ENCODE measurements around the gene CFL1. TPM values are rescaled to one million over a fixed set of nuclear protein-coding genes. Genes with fewer than 3 reads are reported as not detected.
A peak's percentile ranks its signal among the peaks of the same experiment; 100 is the strongest.

The CFL1 gene
- total and polyA plus RNA-seq, 4 donors: 387 to 1,282 (median 730) TPM

GRCh38 chr11:65886826-65887722, 29.1 kb upstream of the CFL1 start:
- no peaks in the 10 kb centered on the region for H3K9me3 ChIP-seq (ENCODE audit: control insufficient read depth in 4 of 4, insufficient read depth in 3 of 4, low read length in 3 of 4)
- ATAC-seq (ENCODE audit: insufficient read depth, low FRiP score) (no peak), DNase-seq (no peak)
- peak overlapping the region in 1 of 2 donors; percentile 95 for H3K27ac ChIP-seq (ENCODE audit: low read depth in 1 of 2, low read length in 1 of 2)
- no peak overlapping the region for H3K4me3 ChIP-seq
- H3K27me3 ChIP-seq (ENCODE audit: control insufficient read depth in 3 of 3, insufficient read depth in 3 of 3, low read length in 2 of 3): no peaks in the 10 kb centered on the region
- peaks cover 5 to 44% (median 12%) of the 10 kb centered on the region in 5 donors for H3K4me1 ChIP-seq (ENCODE audit: control insufficient read depth in 5 of 5, insufficient read depth in 5 of 5, low read length in 5 of 5)
- TF ChIP-seq, protein P1, sequence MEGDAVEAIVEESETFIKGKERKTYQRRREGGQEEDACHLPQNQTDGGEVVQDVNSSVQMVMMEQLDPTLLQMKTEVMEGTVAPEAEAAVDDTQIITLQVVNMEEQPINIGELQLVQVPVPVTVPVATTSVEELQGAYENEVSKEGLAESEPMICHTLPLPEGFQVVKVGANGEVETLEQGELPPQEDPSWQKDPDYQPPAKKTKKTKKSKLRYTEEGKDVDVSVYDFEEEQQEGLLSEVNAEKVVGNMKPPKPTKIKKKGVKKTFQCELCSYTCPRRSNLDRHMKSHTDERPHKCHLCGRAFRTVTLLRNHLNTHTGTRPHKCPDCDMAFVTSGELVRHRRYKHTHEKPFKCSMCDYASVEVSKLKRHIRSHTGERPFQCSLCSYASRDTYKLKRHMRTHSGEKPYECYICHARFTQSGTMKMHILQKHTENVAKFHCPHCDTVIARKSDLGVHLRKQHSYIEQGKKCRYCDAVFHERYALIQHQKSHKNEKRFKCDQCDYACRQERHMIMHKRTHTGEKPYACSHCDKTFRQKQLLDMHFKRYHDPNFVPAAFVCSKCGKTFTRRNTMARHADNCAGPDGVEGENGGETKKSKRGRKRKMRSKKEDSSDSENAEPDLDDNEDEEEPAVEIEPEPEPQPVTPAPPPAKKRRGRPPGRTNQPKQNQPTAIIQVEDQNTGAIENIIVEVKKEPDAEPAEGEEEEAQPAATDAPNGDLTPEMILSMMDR (IDR thresholded peaks at IDR 0.05; ENCODE audit: control extremely low read depth, extremely low read depth): no peak
- WGBS, 2 donors: 87 to 91% methylated on average over 14 of the region's 14 CpGs
- H3K9ac ChIP-seq (ENCODE audit: insufficient read depth in 1 of 2, low read length in 2 of 2): peak overlapping the region; percentile 39 to 67
- peaks cover 7 to 29% (median 24%) of the 10 kb centered on the region in 4 donors for H3K36me3 ChIP-seq (ENCODE audit: control insufficient read depth in 4 of 4, insufficient read depth in 4 of 4, low read length in 4 of 4)

DNA sequence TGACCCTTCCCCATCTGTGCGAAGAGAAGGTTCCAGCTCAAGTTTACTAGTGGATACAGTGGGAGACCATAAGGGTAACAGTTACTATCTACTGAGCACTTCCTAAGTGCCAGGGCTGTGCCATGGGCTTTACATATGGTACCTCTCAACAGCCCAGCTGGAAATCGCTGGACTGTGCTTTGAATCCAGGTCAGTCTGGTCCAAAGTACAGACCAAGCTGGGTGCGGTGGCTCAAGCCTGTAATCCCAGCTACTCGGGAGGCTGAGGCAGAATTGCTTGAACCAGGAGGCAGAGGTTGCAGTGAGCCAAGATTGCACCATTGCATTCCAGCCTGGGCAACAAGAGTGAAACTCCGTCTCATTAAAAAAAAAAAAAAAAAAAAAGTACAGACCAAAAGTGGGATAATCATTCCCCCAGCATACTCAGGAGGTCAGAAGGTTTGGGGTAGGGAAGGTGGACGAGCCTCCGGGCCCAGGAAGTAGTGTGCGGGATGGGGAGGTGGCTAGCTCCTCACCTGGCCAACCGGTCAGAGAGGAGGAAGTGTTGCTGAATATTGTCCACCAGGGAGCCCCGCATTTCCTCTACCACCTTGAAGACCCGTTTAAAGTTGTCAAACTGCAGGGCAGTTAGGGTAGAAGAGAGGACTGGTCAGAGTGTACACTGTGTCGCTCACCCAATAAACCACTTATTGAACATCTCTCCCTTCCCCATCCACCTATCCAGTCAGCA, 28.0 kb upstream of the CFL1 start:
- H3K4me3 ChIP-seq: no peak overlapping the region
- H3K9me3 ChIP-seq (ENCODE audit: control insufficient read depth in 4 of 4, insufficient read depth in 3 of 4, low read length in 3 of 4): no peaks in the 10 kb centered on the region
- WGBS, 2 donors: 87 to 88% methylated on average over 12 of the region's 12 CpGs
- peaks cover 7 to 30% (median 24%) of the 10 kb centered on the region in 4 donors for H3K36me3 ChIP-seq (ENCODE audit: control insufficient read depth in 4 of 4, insufficient read depth in 4 of 4, low read length in 4 of 4)
- H3K4me1 ChIP-seq (ENCODE audit: control insufficient read depth in 5 of 5, insufficient read depth in 5 of 5, low read length in 5 of 5): peaks cover 5 to 33% (median 12%) of the 10 kb centered on the region in 5 donors
- no peak overlapping the region for H3K27ac ChIP-seq (ENCODE audit: low read depth in 1 of 2, low read length in 1 of 2)
- ATAC-seq (ENCODE audit: insufficient read depth, low FRiP score): no peak
- H3K27me3 ChIP-seq (ENCODE audit: control insufficient read depth in 3 of 3, insufficient read depth in 3 of 3, low read length in 2 of 3): no peaks in the 10 kb centered on the region
- TF ChIP-seq, protein P1 (IDR thresholded peaks at IDR 0.05; ENCODE audit: control extremely low read depth, extremely low read depth): no peak
- DNase-seq: no peak
- no peak overlapping the region for H3K9ac ChIP-seq (ENCODE audit: insufficient read depth in 1 of 2, low read length in 2 of 2)

DNA sequence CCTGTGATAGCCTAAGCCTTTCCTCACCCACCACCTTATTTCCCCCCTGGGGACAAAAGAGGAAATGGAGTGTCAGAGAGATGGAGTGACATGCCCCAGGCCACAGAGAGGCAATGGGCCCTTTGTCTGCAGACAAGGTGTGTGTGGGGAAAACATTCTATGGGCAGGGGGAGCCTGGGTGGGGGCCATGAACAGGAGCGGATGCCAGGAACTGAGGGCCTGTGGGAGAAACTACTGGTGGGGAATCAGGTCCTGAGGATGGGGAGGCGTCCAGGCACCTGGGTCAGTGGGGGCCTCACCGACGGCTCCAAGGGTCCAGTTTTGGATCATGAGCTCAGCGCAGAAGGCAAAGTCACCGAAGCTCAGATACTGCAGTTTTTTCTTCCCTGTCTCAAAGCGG, 27.3 kb upstream of the CFL1 start:
- no peak overlapping the region for H3K9ac ChIP-seq (ENCODE audit: insufficient read depth in 1 of 2, low read length in 2 of 2)
- no peaks in the 10 kb centered on the region for H3K27me3 ChIP-seq (ENCODE audit: control insufficient read depth in 3 of 3, insufficient read depth in 3 of 3, low read length in 2 of 3)
- no peak overlapping the region for H3K4me3 ChIP-seq
- H3K9me3 ChIP-seq (ENCODE audit: control insufficient read depth in 4 of 4, insufficient read depth in 3 of 4, low read length in 3 of 4): no peaks in the 10 kb centered on the region
- peaks cover 5 to 30% (median 12%) of the 10 kb centered on the region in 5 donors for H3K4me1 ChIP-seq (ENCODE audit: control insufficient read depth in 5 of 5, insufficient read depth in 5 of 5, low read length in 5 of 5)
- 94 to 95% methylated on average over 7 of the region's 7 CpGs for WGBS, 2 donors
- H3K27ac ChIP-seq (ENCODE audit: low read depth in 1 of 2, low read length in 1 of 2): no peak overlapping the region
- TF ChIP-seq, protein P1 (IDR thresholded peaks at IDR 0.05; ENCODE audit: control extremely low read depth, extremely low read depth): no peak
- no peak for DNase-seq
- ATAC-seq (ENCODE audit: insufficient read depth, low FRiP score): no peak
- peaks cover 7 to 30% (median 24%) of the 10 kb centered on the region in 4 donors for H3K36me3 ChIP-seq (ENCODE audit: control insufficient read depth in 4 of 4, insufficient read depth in 4 of 4, low read length in 4 of 4)

All from lung (tissue), 12 donors.